H1 (cell line): Measurements from ENCODE around the gene L3MBTL1. TPM values are rescaled to one million over a fixed set of nuclear protein-coding genes. Genes with fewer than 3 reads are reported as not detected.

Experiments
- CTCF ChIA-PET: fragments of 300-600 bp; sonication (Branson Sonifier 250); formaldehyde crosslinking; loops from one replicate; lab custom pipeline; 2021; ENCODE audit not compliant: partially characterized antibody; lab: Charles Lee
- POLR2A ChIA-PET: fragments of 300-600 bp; sonication (Branson Sonifier 250); formaldehyde crosslinking; loops from one replicate; lab custom pipeline; 2021; ENCODE audit warnings: inconsistent platforms; ENCODE audit not compliant: partially characterized antibody; lab: Charles Lee
- DNase-seq, 2 experiments: peaks; one replicate each; pipeline versions ENCODE4 v3.0.0 to v3.0.0-alpha.2; 2010 to 2022; ENCODE audit warnings: low spot score in 2 of 2, low read depth in 1 of 2, mixed read lengths in 1 of 2
- FAIRE-seq: peaks from 2 replicates; lab custom pipeline; 2011; peaks lifted over from hg19 to GRCh38; lab: Jason Lieb, UNC
- H2AFZ ChIP-seq: 2 replicates; pipeline ENCODE4 v1.8.1; 2012; ENCODE audit warnings: low read length, inconsistent platforms
- H2AK5ac ChIP-seq: 2 replicates; pipeline ENCODE4 v1.6.1; 2013; ENCODE audit warnings: low read depth, low read length
- H2BK120ac ChIP-seq: replicated peaks from 2 replicates; pipeline ENCODE3; 2013; ENCODE audit warnings: low read depth, low read length, inconsistent platforms
- H2BK12ac ChIP-seq: 2 replicates; pipeline ENCODE4 v1.6.1; 2013; ENCODE audit warnings: low read depth, low read length
- H2BK15ac ChIP-seq: 2 replicates; pipeline ENCODE4 v1.6.1; 2013; ENCODE audit warnings: low read length
- H2BK20ac ChIP-seq: 2 replicates; pipeline ENCODE4 v1.6.1; 2013; ENCODE audit warnings: low read length
- H2BK5ac ChIP-seq: 2 replicates; pipeline ENCODE4 v1.6.1; 2013; ENCODE audit warnings: low read depth, low read length
- H3K14ac ChIP-seq: 2 replicates; pipeline ENCODE4 v1.6.1; 2013; ENCODE audit warnings: inconsistent platforms; ENCODE audit not compliant: insufficient read length
- H3K18ac ChIP-seq: 2 replicates; pipeline ENCODE4 v1.6.1; 2013; ENCODE audit warnings: low read length; ENCODE audit errors: extremely low read depth
- H3K23ac ChIP-seq: 2 replicates; pipeline ENCODE4 v1.6.1; 2013; ENCODE audit warnings: inconsistent platforms; ENCODE audit not compliant: insufficient read length
- H3K23me2 ChIP-seq: 2 replicates; pipeline ENCODE4 v1.6.1; 2013; ENCODE audit warnings: low read depth, low read length
- H3K27ac ChIP-seq: 2 replicates; pipeline ENCODE4 v1.6.1; 2011; ENCODE audit warnings: low read depth, low read length, inconsistent platforms
- H3K27me3 ChIP-seq, 4 experiments: replicated peaks in 1 of 4; 1 replicate in 1 of 4; 2 replicates in 3 of 4; pipeline versions ENCODE4 v1.6.1 to v1.8.1; 2011 to 2013; ENCODE audit warnings: low read length in 3 of 4, mild to moderate bottlenecking in 3 of 4, inconsistent platforms in 2 of 4, mixed read lengths in 2 of 4, moderate library complexity in 1 of 4; ENCODE audit not compliant: control insufficient read depth in 3 of 4, insufficient read depth in 3 of 4; ENCODE audit errors: extremely low read depth in 1 of 4
- H3K36me3 ChIP-seq, 4 experiments: 2 replicates each; pipeline versions ENCODE4 v1.6.1 to v1.8.1; 2011 to 2013; ENCODE audit warnings: mild to moderate bottlenecking in 4 of 4, low read length in 3 of 4, moderate library complexity in 2 of 4, control low read depth in 1 of 4, inconsistent platforms in 1 of 4; ENCODE audit not compliant: insufficient read depth in 4 of 4, control insufficient read depth in 2 of 4
- H3K4ac ChIP-seq: replicated peaks from 2 replicates; pipeline ENCODE3; 2013; ENCODE audit warnings: low read length, low read depth, mixed read lengths, inconsistent platforms; ENCODE audit not compliant: insufficient read length
- H3K4me1 ChIP-seq, 4 experiments: replicated peaks in 1 of 4; 1 replicate in 1 of 4; 2 replicates in 3 of 4; pipeline versions ENCODE4 v1.6.1 to v1.8.1; 2011 to 2013; ENCODE audit warnings: low read length in 3 of 4, inconsistent platforms in 2 of 4, mixed read lengths in 1 of 4; ENCODE audit not compliant: insufficient read depth in 4 of 4, control insufficient read depth in 3 of 4
- H3K4me2 ChIP-seq, 2 experiments: 2 replicates each; pipeline versions ENCODE4 v1.6.1 to v1.8.1; 2011 to 2013; ENCODE audit warnings: low read depth in 2 of 2, low read length in 2 of 2, control low read depth in 1 of 2, inconsistent platforms in 1 of 2, mild to moderate bottlenecking in 1 of 2; ENCODE audit not compliant: insufficient read depth in 1 of 2
- H3K4me3 ChIP-seq, 4 experiments: fragments of 200-600, 300-600 bp in 1 of 4; sonication (generic), shearing (Covaris generic), sonication (Bioruptor Twin) in 1 of 4; 2 replicates each; pipeline versions ENCODE4 v1.5.1 to v1.8.1; 2011 to 2016; ENCODE audit warnings: low read length in 4 of 4, low read depth in 3 of 4, control low read depth in 2 of 4, inconsistent platforms in 2 of 4, mild to moderate bottlenecking in 2 of 4, mixed read lengths in 1 of 4, moderate library complexity in 1 of 4; ENCODE audit not compliant: insufficient read depth in 2 of 4; ENCODE audit errors: extremely low read depth in 1 of 4
- H3K56ac ChIP-seq: replicated peaks from 2 replicates; pipeline ENCODE3; 2013; ENCODE audit warnings: low read depth, mild to moderate bottlenecking, mixed read lengths, low read length, inconsistent platforms; ENCODE audit not compliant: insufficient read length
- H3K79me1 ChIP-seq: 2 replicates; pipeline ENCODE4 v1.6.1; 2013; ENCODE audit warnings: low read depth, low read length, control low read depth
- H3K79me2 ChIP-seq, 2 experiments: 2 replicates each; pipeline versions ENCODE4 v1.6.1 to v1.8.1; 2012 to 2013; ENCODE audit warnings: low read length in 2 of 2, mild to moderate bottlenecking in 2 of 2, inconsistent platforms in 1 of 2; ENCODE audit not compliant: insufficient read depth in 2 of 2, control insufficient read depth in 1 of 2
- H3K9ac ChIP-seq, 4 experiments: replicated peaks in 1 of 4; 1 replicate in 1 of 4; 2 replicates in 3 of 4; pipeline versions ENCODE4 v1.6.1 to v1.8.1; 2011 to 2013; ENCODE audit warnings: low read depth in 3 of 4, low read length in 3 of 4, control low read depth in 2 of 4, mild to moderate bottlenecking in 2 of 4, moderate library complexity in 2 of 4, inconsistent platforms in 1 of 4; ENCODE audit errors: extremely low read depth in 1 of 4
- H3K9me3 ChIP-seq, 2 experiments: 2 replicates each; pipeline versions ENCODE4 v1.6.1 to v1.8.1; 2012 to 2013; ENCODE audit warnings: mild to moderate bottlenecking in 2 of 2, moderate library complexity in 2 of 2, control low read depth in 1 of 2, inconsistent platforms in 1 of 2, low read depth in 1 of 2, low read length in 1 of 2, mixed read lengths in 1 of 2; ENCODE audit not compliant: insufficient read depth in 2 of 2
- H4K20me1 ChIP-seq, 2 experiments: replicated peaks in 1 of 2; 2 replicates each; pipeline versions ENCODE3 to v1.8.1; 2011 to 2013; ENCODE audit warnings: inconsistent platforms in 2 of 2, low read length in 2 of 2, mild to moderate bottlenecking in 1 of 2; ENCODE audit not compliant: insufficient read depth in 2 of 2, control insufficient read depth in 1 of 2
- H4K5ac ChIP-seq: 2 replicates; pipeline ENCODE4 v1.6.1; 2013; ENCODE audit warnings: low read length, low read depth, mixed read lengths, inconsistent platforms; ENCODE audit not compliant: insufficient read length
- H4K8ac ChIP-seq: 2 replicates; pipeline ENCODE4 v1.8.0; 2013; ENCODE audit warnings: mild to moderate bottlenecking, moderate library complexity, low read length, inconsistent platforms; ENCODE audit not compliant: insufficient read depth; ENCODE audit errors: extremely low read depth
- H4K91ac ChIP-seq: replicated peaks from 2 replicates; pipeline ENCODE3; 2013; ENCODE audit warnings: low read length, mixed read lengths, inconsistent platforms; ENCODE audit not compliant: insufficient read length
- GTF2F1 ChIP-seq: IDR thresholded peaks from 2 replicates; pipeline ENCODE4 v1.6.1; 2012; ENCODE audit warnings: low read depth, low read length, improper control_type of control experiment, borderline replicate concordance
- JUN ChIP-seq: IDR thresholded peaks from 2 replicates; pipeline ENCODE4 v1.6.1; 2011; ENCODE audit warnings: low read depth, mild to moderate bottlenecking, improper control_type of control experiment, low read length
- NANOG ChIP-seq: IDR thresholded peaks from 2 replicates; pipeline ENCODE4 v1.6.1; 2011; ENCODE audit warnings: low read length, low read depth, mild to moderate bottlenecking, inconsistent platforms; ENCODE audit not compliant: insufficient read depth, poor library complexity, severe bottlenecking
- RFX5 ChIP-seq: IDR thresholded peaks from 2 replicates; pipeline ENCODE4 v1.6.1; 2011; ENCODE audit warnings: low read depth, low read length, improper control_type of control experiment, borderline replicate concordance
- TCF12 ChIP-seq: IDR thresholded peaks from 2 replicates; pipeline ENCODE4 v1.6.1; 2011; ENCODE audit warnings: low read depth, mild to moderate bottlenecking, low read length
- WGBS, 2 experiments: shearing (Covaris generic) in 1 of 2; methylation state at CpG; one replicate each; pipeline versions ENCODE4 v1.1.6 to v1.1.7; 2013 to 2015; ENCODE audit warnings: low lambda C conversion rate in 2 of 2, mixed read lengths in 2 of 2, inconsistent platforms in 1 of 2, low coverage in 1 of 2, missing lambda C conversion rate in 1 of 2; ENCODE audit not compliant: insufficient replicate concordance in 2 of 2, insufficient coverage in 1 of 2, insufficient read length in 1 of 2; ENCODE audit errors: extremely low coverage in 1 of 2, missing lambda C conversion rate in 1 of 2; 5-methylcytosine and 5-hydroxymethylcytosine counted together
- polyA plus RNA-seq, 7 experiments: library from polyadenylated mRNA; depleted of rRNA in 3 of 7; stranded (reverse) in 5 of 7; unstranded in 2 of 7; fragments of >200 nt in 5 of 7; fragments of 200-250 nt in 2 of 7; gene quantifications; 1 replicate in 5 of 7; 2 replicates in 1 of 7; 4 replicates in 1 of 7; pipeline versions ENCODE4 v1.2.1 to v1.2.3, GENCODE V29; 2011 to 2013; ENCODE audit warnings: missing spikeins in 2 of 7, mixed read lengths in 2 of 7
- total RNA-seq: library from RNA; stranded (reverse); fragmentation: NEBNext Ultra II Directional; extraction: Animal tissue kit (Norgen Biotek cat#: 25700); gene quantifications from 2 replicates; pipeline ENCODE4 v1.2.1, GENCODE V29; 2021

L3MBTL1 gene
- total and polyA plus RNA-seq, 2 of the 8 experiments (the other 6 are each of a cell fraction or from before 2014, with no cell fraction given) = 11.9 to 17.0 TPM

DNA sequence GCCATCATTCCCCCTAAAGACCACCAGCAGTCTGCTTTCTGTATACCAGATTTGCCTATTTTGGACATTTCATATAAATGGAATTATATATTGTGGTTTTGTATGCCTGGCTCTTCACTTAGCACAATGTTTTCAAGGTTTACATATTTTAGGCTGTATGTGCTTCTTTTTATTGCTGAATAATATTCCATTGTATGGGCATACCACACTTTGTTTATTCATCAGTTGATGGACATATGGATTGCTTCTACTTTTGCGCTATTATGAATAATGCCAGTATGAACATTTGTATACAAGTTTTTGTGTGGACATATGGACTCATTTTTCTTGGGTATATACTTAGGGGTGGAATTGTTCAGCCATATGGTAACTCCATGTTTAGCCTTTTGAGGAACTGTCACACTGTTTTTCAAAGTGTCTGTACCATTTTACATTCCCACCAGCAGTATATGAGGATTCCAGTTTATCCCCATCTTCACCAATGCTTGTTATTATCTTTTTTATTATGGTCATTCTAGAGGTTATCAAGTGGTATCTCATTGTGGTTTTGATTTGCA is 12.7 kb downstream of the L3MBTL1 start:
- no peak for FAIRE-seq
- no peak overlapping the region for H2AFZ ChIP-seq
- POLR2A ChIA-PET = no interaction called here

More for the DNA sequence above, 12.7 kb downstream of the L3MBTL1 start:
- DNase-seq = no peak
- Histone ChIP-seq H4K8ac (no peak overlapping the region), H2BK5ac (no peak overlapping the region), H2BK12ac (no peak overlapping the region), H4K91ac (no peak overlapping the region), H3K27ac (no peak overlapping the region), H3K23ac (no peak overlapping the region), H2AK5ac (no peak overlapping the region), H3K79me1 (no peaks in the 10 kb centered on the region; the same call in 1 of the 2 replicates), H3K56ac (no peak overlapping the region), H2BK20ac (no peak overlapping the region), H4K5ac (no peak overlapping the region), H3K18ac (no peak overlapping the region), H2BK15ac (no peak overlapping the region), H3K9me3 (no peaks in the 10 kb centered on the region), H2BK120ac (no peak overlapping the region), H3K27me3 (no peaks in the 10 kb centered on the region), H3K36me3 (peaks cover 0 to 5% (median 1%) of the 10 kb centered on the region in 4 experiments; a peak in 3 of 8 replicates), H3K4me3 (no peak overlapping the region), H3K4me1 (no peaks in the 10 kb centered on the region), H4K20me1 (no peaks in the 10 kb centered on the region), H3K23me2 (0 out of 2 replicates have a peak, but pooled peaks cover under 1% of the 10 kb centered on the region), H3K4ac (no peak overlapping the region), H3K9ac (no peak overlapping the region), H3K14ac (no peak overlapping the region), H3K79me2 (peaks cover 0 to 13% of the 10 kb centered on the region in 2 experiments; a peak in 1 of 4 replicates), H3K4me2 (no peak overlapping the region)
- WGBS, 2 experiments = 100% methylated on average over 1 of the region's 1 CpG; no CpG with 5 or more reads in 1 of the 2 experiments
- TF ChIP-seq GTF2F1 (no peak), TCF12 (no peak), RFX5 (no peak), NANOG (no peak), JUN (no peak)
- CTCF ChIA-PET = no interaction called here
